Choroid plexus epithelial cell (primary cell): ENCODE results near the gene FGD4.
"Not testable (repeated sequence)": the region's sequence is repeated elsewhere in the genome, so short reads cannot be mapped to it uniquely, and the experiment has no call there.

Experiments used
- DNase-seq: peaks from one replicate; pipeline ENCODE4 v3.0.0-alpha.2; 2010; ENCODE audit warnings: low read depth
- H3K4me3 ChIP-seq: 2 replicates; pipeline ENCODE4 v1.5.1; 2011; ENCODE audit warnings: low read depth, mild to moderate bottlenecking, control low read depth, low read length, moderate library complexity
- TF ChIP-seq, protein P1 (sequence below): conservative IDR thresholded peaks from 2 replicates; pipeline ENCODE4 v1.5.1; 2011; ENCODE audit warnings: low read depth, mild to moderate bottlenecking, control low read depth, inconsistent platforms, low read length, moderate library complexity

Gene FGD4

DNA sequence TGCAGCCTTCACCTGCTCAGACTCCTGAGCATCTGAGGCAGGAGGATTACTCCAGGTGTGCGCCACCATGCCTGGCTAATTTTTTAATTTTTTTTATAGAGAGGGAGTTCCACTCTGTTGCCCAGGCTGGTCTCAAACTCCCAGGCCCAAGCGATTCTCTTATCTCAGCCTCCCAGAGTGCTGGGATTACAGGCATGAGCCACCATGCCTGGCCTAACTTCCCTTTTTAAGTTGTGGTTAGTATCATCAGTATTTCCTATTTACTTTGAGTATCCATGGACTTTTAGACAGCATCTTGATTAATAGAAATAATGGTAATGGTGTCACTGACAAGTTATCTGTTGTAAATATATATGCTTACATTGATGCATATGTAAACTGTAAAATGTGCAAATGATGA is 116.9 kb downstream of the FGD4 start:
- H3K4me3 ChIP-seq, result no peak overlapping the region
- TF ChIP-seq, protein P1, sequence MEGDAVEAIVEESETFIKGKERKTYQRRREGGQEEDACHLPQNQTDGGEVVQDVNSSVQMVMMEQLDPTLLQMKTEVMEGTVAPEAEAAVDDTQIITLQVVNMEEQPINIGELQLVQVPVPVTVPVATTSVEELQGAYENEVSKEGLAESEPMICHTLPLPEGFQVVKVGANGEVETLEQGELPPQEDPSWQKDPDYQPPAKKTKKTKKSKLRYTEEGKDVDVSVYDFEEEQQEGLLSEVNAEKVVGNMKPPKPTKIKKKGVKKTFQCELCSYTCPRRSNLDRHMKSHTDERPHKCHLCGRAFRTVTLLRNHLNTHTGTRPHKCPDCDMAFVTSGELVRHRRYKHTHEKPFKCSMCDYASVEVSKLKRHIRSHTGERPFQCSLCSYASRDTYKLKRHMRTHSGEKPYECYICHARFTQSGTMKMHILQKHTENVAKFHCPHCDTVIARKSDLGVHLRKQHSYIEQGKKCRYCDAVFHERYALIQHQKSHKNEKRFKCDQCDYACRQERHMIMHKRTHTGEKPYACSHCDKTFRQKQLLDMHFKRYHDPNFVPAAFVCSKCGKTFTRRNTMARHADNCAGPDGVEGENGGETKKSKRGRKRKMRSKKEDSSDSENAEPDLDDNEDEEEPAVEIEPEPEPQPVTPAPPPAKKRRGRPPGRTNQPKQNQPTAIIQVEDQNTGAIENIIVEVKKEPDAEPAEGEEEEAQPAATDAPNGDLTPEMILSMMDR, result no peak
- DNase-seq, result no peak

DNA sequence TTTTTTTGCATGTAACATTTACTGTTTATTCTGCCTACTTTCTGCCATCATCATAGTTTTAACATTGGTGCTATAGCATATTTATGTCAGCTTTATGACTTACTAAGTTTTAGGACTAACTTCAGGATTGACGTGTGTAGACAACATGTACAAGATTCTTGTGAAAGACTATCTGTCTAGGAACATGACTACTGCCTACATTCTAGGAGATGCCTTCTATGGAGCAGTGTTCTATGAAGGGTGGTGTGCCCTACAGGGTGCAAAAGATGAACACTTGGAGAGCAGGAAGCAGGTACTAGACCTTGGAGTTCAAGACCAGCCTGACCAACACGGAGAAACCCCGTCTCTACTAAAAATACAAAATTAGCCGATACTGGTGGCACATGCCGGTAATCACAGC is 118.6 kb downstream of the FGD4 start:
- DNase-seq, result no peak
- H3K4me3 ChIP-seq, result no peak overlapping the region
- TF ChIP-seq, protein P1, result no peak

DNA sequence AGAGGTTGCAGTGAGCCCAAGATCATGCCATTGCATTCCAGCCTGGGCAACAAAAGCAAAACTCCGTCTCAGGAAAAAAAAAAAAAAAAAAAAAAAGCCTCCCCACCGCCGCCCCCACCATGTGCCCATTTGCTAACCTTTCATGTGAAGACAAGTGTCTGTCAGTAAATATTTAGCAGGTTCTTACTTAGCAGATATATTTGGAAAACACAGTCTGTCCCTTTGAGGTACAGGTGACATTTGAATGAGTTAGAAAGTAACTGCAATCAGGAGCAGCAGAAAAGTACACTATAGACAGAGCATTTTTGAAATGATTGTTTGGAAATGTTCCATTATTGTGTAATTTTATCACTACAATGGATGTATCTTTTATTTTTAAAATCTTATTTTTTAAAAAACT is 119.7 kb downstream of the FGD4 start:
- TF ChIP-seq, protein P1, result no peak
- no peak for DNase-seq
- H3K4me3 ChIP-seq, result no peak overlapping the region

DNA sequence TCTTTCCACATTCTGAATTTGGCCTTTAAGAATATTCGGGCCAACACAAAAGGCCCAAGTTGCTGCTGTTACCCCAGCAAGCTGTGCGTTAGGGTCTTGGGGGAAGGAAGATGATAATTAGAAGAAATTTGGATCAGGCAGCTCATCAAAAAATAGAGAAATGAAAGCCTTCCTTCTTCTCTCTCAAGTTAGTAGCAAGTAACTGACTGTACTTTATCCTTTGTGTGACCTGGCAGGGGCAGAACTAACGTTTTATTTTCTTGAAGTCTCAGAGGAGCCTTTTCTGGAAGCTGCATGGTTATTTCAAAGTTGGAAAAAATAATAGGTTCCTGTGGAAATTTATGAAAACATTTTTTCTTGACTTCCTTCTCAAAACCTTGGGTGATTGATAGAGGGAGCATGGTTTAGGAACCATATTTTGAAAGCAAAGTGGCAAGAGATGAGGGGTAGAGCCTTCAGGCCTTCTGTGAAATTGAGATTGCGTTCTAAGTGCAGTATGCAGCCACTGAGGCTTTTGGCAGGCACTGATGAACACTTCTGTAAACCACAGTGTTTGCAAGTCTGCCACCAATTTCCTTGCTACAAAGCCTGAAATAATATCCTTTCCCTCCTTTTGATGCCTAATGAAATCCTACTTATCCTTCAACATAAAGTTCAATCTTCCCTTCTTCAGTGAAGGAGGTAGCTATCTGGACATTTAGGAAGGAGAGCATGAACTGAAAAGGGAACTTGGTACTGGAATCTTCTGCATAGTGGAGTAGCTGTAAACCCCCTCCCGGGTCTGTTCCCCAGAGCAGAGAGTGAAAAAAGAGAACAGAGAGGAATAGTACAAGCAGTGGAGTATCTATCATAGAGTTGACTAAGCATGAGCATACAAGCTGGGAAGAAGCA is 123.2 kb downstream of the FGD4 start:
- DNase-seq, result no peak
- H3K4me3 ChIP-seq, result no peak overlapping the region

GRCh38 chr12:32525802-32526201 is 126.4 kb downstream of the FGD4 start:
- not testable (repeated sequence) for DNase-seq, H3K4me3 ChIP-seq

More for the DNA sequence above, 123.2 kb downstream of the FGD4 start:
- TF ChIP-seq, protein P1, result no peak

- not testable (repeated sequence) for DNase-seq, H3K4me3 ChIP-seq
Measured at GRCh38 chr12:32526343-32526742, 127.0 kb downstream of the FGD4 start.

GRCh38 chr12:32532422-32532821 is 133.1 kb downstream of the FGD4 start:
- TF ChIP-seq, protein P1, result no peak
- DNase-seq, result no peak
- H3K4me3 ChIP-seq, result no peak overlapping the region

- no peak for DNase-seq
- no peak overlapping the region for H3K4me3 ChIP-seq
- TF ChIP-seq, protein P1, result no peak
Measured at GRCh38 chr12:32532951-32533350, 133.6 kb downstream of the FGD4 start.

DNA sequence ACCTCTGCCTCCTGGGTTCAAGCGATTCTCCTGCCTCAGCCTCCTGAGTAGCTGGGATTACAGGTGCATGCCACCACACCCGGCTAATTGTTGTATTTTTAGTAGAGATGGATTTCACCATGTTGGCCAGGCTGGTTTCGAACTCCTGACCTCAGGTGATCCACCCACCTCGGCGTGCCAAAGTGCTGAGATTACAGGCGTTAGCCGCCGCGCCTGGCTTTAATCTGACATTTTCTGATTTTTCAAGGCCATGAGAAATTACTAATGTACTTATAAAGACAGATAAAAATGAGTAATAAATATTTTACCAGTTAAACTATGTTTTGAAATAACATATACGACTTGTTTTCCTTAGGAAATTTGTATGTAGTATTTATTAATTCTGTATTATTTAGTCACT is 134.1 kb downstream of the FGD4 start:
- not testable (repeated sequence) for H3K4me3 ChIP-seq, DNase-seq
